Parathyroid adenoma (tissue), 2 donors: ENCODE data around the gene GGA1.

Experiments
- H2AFZ ChIP-seq: fragments of 300-600 bp; sonication (generic); one replicate; pipeline ENCODE4 v1.7.0; 2017; ENCODE audit warnings: antibody characterized with exemption, mild to moderate bottlenecking
- H3K27ac ChIP-seq: fragments of 300-600 bp; sonication (generic); one replicate; pipeline ENCODE4 v1.7.0; 2017
- H3K27me3 ChIP-seq: fragments of 300-600 bp; sonication (generic); one replicate; pipeline ENCODE4 v1.7.0; 2017; ENCODE audit warnings: low read length; ENCODE audit not compliant: control insufficient read depth, insufficient read depth
- H3K36me3 ChIP-seq: fragments of 300-600 bp; sonication (generic); one replicate; pipeline ENCODE4 v1.7.0; 2017; ENCODE audit warnings: low read length; ENCODE audit not compliant: control insufficient read depth, insufficient read depth
- H3K4me1 ChIP-seq: fragments of 300-600 bp; sonication (generic); one replicate; pipeline ENCODE4 v1.7.0; 2017; ENCODE audit warnings: control low read depth
- H3K4me2 ChIP-seq: fragments of 300-600 bp; sonication (generic); one replicate; pipeline ENCODE4 v1.7.0; 2017; ENCODE audit warnings: low read length
- H3K4me3 ChIP-seq: fragments of 300-600 bp; sonication (generic); one replicate; pipeline ENCODE4 v1.7.0; 2017; ENCODE audit warnings: low read depth, low read length
- H3K79me2 ChIP-seq: fragments of 300-600 bp; sonication (generic); one replicate; pipeline ENCODE4 v1.7.0; 2017; ENCODE audit warnings: control low read depth
- H3K9ac ChIP-seq: fragments of 300-600 bp; sonication (generic); one replicate; pipeline ENCODE4 v1.7.0; 2017; ENCODE audit warnings: mild to moderate bottlenecking
- H3K9me3 ChIP-seq: fragments of 300-600 bp; sonication (generic); one replicate; pipeline ENCODE4 v1.7.0; 2017; ENCODE audit warnings: low read length; ENCODE audit not compliant: control insufficient read depth
- CTCF ChIP-seq: fragments of 300-600 bp; sonication (generic); IDR thresholded peaks from one replicate; pipeline ENCODE4 v1.7.0; 2017; ENCODE audit warnings: antibody characterized with exemption, mild to moderate bottlenecking
- donor health status: primary hyperparathyroidism.

Gene GGA1

GRCh38 chr22:37662039-37662438, 53.4 kb downstream of the GGA1 start:
- Histone ChIP-seq H3K4me1 (peaks cover 9% of the 10 kb centered on the region), H3K27ac (no peak overlapping the region), H3K79me2 (no peaks in the 10 kb centered on the region), H3K4me2 (no peak overlapping the region), H3K27me3 (no peaks in the 10 kb centered on the region), H3K36me3 (no peaks in the 10 kb centered on the region), H3K9me3 (no peaks in the 10 kb centered on the region), H3K4me3 (no peak overlapping the region), H2AFZ (no peak overlapping the region), H3K9ac (no peak overlapping the region)
- TF ChIP-seq CTCF = no peak

- no peak for TF ChIP-seq CTCF
- H3K4me1 ChIP-seq = peaks cover 5% of the 10 kb centered on the region
- H3K79me2 ChIP-seq = no peaks in the 10 kb centered on the region
- H2AFZ ChIP-seq = no peak overlapping the region
- H3K4me3 ChIP-seq = no peak overlapping the region
- no peaks in the 10 kb centered on the region for H3K27me3 ChIP-seq
- no peak overlapping the region for H3K9ac ChIP-seq
- no peak overlapping the region for H3K27ac ChIP-seq
- no peak overlapping the region for H3K4me2 ChIP-seq
- no peaks in the 10 kb centered on the region for H3K9me3 ChIP-seq
- no peaks in the 10 kb centered on the region for H3K36me3 ChIP-seq
These were observed 55.0 kb downstream of the GGA1 start for GRCh38 chr22:37663521-37664140.

- Histone ChIP-seq H3K4me2 (no peak overlapping the region), H3K9me3 (no peaks in the 10 kb centered on the region), H3K27me3 (no peaks in the 10 kb centered on the region), H3K79me2 (no peaks in the 10 kb centered on the region), H3K9ac (no peak overlapping the region), H3K27ac (no peak overlapping the region), H2AFZ (no peak overlapping the region), H3K4me3 (no peak overlapping the region), H3K4me1 (peaks cover 5% of the 10 kb centered on the region), H3K36me3 (no peaks in the 10 kb centered on the region)
- TF ChIP-seq CTCF = no peak
These were observed 55.8 kb downstream of the GGA1 start for GRCh38 chr22:37664249-37665101.

GRCh38 chr22:37665487-37665886, 56.9 kb downstream of the GGA1 start:
- Histone ChIP-seq H3K4me3 (no peak overlapping the region), H3K9me3 (no peaks in the 10 kb centered on the region), H3K4me2 (no peak overlapping the region), H3K9ac (no peak overlapping the region), H2AFZ (no peak overlapping the region), H3K27ac (no peak overlapping the region), H3K36me3 (no peaks in the 10 kb centered on the region), H3K27me3 (no peaks in the 10 kb centered on the region), H3K4me1 (no peaks in the 10 kb centered on the region), H3K79me2 (no peaks in the 10 kb centered on the region)
- no peak for TF ChIP-seq CTCF
